ENCODE measurements around the gene C6orf132. TPM values are rescaled to one million over a fixed set of nuclear protein-coding genes. Genes with fewer than 3 reads are reported as not detected.

C6orf132 gene
- total RNA-seq, 4 donors from 2014 or later, result 0.83 to 2.1 (median 1.6) TPM

DNA sequence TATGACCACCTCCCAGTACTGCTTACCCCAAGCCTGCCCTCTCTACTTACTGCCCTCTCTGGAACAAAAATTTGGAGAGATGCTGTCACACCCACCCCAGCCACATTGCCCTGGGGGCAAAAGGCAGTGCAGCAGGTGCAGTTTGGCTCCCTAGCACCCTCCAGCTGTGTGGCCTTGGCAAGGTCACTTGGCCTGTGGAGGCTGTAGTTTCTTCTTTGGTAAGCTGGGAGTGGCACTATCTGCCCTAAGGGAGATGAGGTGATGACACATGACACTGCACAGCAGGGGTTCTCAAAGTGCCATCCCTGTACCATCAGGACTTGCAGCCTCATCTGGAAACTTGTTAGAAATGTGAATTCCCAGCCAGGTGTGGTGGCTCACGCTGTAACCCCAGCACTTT is 47.3 kb downstream of the C6orf132 start:
- intact Hi-C loops (cut with DNase I), result no loop called here
- Histone ChIP-seq H3K27me3 (no peaks in the 10 kb centered on the region), H3K36me3 (no peaks in the 10 kb centered on the region), H3K4me1 (peaks cover 0 to 11% (median 5%) of the 10 kb centered on the region in 4 donors), H3K9me3 (no peaks in the 10 kb centered on the region), H3K4me3 (no peak overlapping the region), H3K27ac (replicated peaks in 1 of 4) (no peak overlapping the region)
- no peak for TF ChIP-seq POLR2A (IDR thresholded peaks at IDR 0.05; ENCODE audit: low read depth)
- TF ChIP-seq, protein P1, sequence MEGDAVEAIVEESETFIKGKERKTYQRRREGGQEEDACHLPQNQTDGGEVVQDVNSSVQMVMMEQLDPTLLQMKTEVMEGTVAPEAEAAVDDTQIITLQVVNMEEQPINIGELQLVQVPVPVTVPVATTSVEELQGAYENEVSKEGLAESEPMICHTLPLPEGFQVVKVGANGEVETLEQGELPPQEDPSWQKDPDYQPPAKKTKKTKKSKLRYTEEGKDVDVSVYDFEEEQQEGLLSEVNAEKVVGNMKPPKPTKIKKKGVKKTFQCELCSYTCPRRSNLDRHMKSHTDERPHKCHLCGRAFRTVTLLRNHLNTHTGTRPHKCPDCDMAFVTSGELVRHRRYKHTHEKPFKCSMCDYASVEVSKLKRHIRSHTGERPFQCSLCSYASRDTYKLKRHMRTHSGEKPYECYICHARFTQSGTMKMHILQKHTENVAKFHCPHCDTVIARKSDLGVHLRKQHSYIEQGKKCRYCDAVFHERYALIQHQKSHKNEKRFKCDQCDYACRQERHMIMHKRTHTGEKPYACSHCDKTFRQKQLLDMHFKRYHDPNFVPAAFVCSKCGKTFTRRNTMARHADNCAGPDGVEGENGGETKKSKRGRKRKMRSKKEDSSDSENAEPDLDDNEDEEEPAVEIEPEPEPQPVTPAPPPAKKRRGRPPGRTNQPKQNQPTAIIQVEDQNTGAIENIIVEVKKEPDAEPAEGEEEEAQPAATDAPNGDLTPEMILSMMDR (IDR thresholded peaks at IDR 0.05), result no peak
- no peak for TF ChIP-seq POLR2AphosphoS5 (IDR thresholded peaks at IDR 0.05)
- no peak for TF ChIP-seq EP300 (IDR thresholded peaks at IDR 0.05)
- WGBS, result 100% methylated on average over 1 of the region's 1 CpG
- DNase-seq (ENCODE audit: extremely low spot score), result no peak

DNA sequence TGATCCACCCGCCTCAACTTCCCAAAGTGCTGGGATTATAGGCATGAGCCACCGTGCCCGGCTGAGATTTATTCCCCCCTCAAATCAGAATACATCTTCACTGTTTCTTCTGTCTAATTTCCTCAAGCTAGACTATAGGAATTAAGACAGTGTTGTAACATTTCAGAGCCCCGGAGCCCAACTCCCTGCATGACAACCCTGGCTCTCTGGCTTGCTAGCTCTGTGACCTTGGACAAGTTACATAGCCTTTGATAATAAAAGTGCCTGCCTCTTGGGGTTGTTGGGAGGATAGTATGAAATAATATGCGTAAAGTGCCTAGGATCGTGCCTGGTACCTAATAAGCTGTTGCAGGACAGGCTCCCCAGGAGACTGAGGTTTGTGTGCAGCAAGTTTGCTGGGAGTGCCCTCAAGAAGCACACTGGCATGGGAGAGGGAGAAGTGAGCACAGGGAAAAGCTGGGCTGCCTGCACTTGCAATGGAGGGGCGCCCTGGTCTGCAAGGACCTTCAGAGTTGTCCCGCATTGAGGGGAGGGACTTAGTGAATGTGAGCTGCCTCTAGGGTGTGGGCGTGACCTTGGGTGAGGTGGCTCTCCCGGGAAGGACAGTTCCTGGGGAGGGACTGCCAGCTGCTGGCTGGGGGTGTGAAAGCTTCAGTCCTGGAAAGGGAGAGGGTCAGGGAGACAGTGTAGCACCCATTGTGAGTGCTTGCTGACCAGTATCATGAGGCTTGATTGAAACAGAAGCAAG is 48.7 kb downstream of the C6orf132 start:
- no peak overlapping the region for H3K4me3 ChIP-seq
- H3K27ac ChIP-seq (replicated peaks in 1 of 4), result no peak overlapping the region
- H3K4me1 ChIP-seq, result peaks cover 0 to under 1% (median 0%) of the 10 kb centered on the region in 4 donors
- no peak for DNase-seq (ENCODE audit: extremely low spot score)
- H3K9me3 ChIP-seq, result no peaks in the 10 kb centered on the region
- intact Hi-C loops (cut with DNase I), result no loop called here
- no peaks in the 10 kb centered on the region for H3K27me3 ChIP-seq
- no peaks in the 10 kb centered on the region for H3K36me3 ChIP-seq
- TF ChIP-seq POLR2AphosphoS5 (IDR thresholded peaks at IDR 0.05) (no peak), POLR2A (IDR thresholded peaks at IDR 0.05; ENCODE audit: low read depth) (no peak), EP300 (IDR thresholded peaks at IDR 0.05) (no peak)
- TF ChIP-seq, protein P1 (IDR thresholded peaks at IDR 0.05), result no peak
- WGBS, result 72% methylated on average over 10 of the region's 10 CpGs

DNA sequence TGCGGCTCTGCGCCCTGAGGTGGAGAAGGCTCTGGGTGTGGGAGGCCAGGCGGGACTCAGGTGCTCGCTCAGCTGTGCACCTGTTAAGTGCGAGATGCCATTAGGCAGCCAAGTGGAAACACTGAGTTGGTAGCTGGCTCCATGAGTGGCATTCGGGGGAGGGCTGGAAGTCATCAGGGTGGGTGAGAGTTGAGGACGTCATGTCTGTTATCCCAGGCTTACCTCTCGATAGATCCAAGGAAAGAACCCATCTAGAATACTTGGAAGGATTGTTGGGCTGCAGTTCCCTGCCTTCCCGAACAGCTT is 50.7 kb downstream of the C6orf132 start:
- Histone ChIP-seq H3K27me3 (no peaks in the 10 kb centered on the region), H3K27ac (replicated peaks in 1 of 4) (no peak overlapping the region), H3K4me3 (no peak overlapping the region), H3K36me3 (peaks cover 0 to 4% (median 0%) of the 10 kb centered on the region in 4 donors), H3K4me1 (peaks cover 0 to 8% (median 0%) of the 10 kb centered on the region in 4 donors), H3K9me3 (no peaks in the 10 kb centered on the region)
- TF ChIP-seq, protein P1 (IDR thresholded peaks at IDR 0.05), result no peak
- TF ChIP-seq EP300 (IDR thresholded peaks at IDR 0.05) (no peak), POLR2A (IDR thresholded peaks at IDR 0.05; ENCODE audit: low read depth) (no peak), POLR2AphosphoS5 (IDR thresholded peaks at IDR 0.05) (no peak)
- intact Hi-C loops (cut with DNase I), result no loop called here
- WGBS, result 80% methylated on average over 9 of the region's 9 CpGs
- DNase-seq (ENCODE audit: extremely low spot score), result no peak

DNA sequence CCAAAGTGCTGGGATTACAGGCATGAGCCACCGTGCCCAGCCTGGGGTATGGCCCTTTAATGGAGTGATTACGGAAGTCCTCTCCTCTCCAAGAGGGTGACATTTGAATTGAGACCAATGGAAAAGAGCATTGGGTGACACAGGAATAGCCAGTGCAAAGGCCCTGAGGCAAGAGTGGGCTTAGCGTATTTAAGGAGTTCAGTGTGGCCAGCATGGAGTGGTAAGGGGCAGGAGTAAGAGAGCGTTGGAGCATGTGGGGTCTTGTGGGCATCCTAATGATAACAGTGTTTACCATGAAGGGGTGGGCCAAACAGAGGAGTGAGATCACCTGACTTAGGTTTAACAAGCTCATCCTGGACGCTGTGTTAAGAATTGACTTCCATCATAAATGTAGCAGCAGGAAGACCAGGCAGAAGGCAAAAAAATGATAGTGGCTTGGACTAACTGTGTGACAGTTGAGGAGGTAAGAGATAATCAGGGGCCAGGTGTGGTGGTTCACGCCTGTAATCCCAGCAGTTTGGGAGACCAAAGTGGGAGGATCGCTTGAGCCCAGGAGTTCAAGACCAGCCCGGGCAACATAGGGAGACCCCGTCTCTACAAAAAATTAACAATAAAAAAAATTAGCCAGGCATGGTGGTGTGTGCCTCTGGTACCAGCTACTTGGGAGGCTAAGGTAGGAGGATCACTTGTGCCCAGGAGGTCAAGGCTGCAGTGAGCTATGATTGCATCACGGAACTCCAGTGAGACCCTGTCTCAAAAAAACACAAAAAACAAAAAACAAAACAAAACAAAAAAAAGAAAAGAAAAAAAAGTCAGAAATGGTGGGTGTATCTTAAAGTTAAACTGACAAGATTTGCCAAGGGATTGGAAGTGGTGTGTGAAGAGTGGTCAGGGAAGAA is 51.4 kb downstream of the C6orf132 start:
- TF ChIP-seq POLR2AphosphoS5 (IDR thresholded peaks at IDR 0.05) (no peak), EP300 (IDR thresholded peaks at IDR 0.05) (no peak), POLR2A (IDR thresholded peaks at IDR 0.05; ENCODE audit: low read depth) (no peak)
- TF ChIP-seq, protein P1 (IDR thresholded peaks at IDR 0.05), result no peak
- H3K27me3 ChIP-seq, result no peaks in the 10 kb centered on the region
- H3K4me3 ChIP-seq, result no peak overlapping the region
- 92% methylated on average over 10 of the region's 10 CpGs for WGBS
- no peak overlapping the region for H3K27ac ChIP-seq (replicated peaks in 1 of 4)
- H3K4me1 ChIP-seq, result peaks cover 0 to 12% (median 0%) of the 10 kb centered on the region in 4 donors
- peaks cover 0 to 10% (median 0%) of the 10 kb centered on the region in 4 donors for H3K36me3 ChIP-seq
- DNase-seq (ENCODE audit: extremely low spot score), result no peak
- intact Hi-C loops (cut with DNase I), result no loop called here
- no peaks in the 10 kb centered on the region for H3K9me3 ChIP-seq

All from esophagus muscularis mucosa (tissue), 4 donors.